IPS-18c (cell line): ENCODE measurements around the gene PFKL.

Experiments used
- H3K4me3 ChIP-seq: 2 replicates; pipeline ENCODE4 v1.7.0; 2013; ENCODE audit warnings: low read depth, mild to moderate bottlenecking, low read length, moderate library complexity; ENCODE audit not compliant: insufficient read depth
- H3K9me3 ChIP-seq: one replicate; pipeline ENCODE4 v1.6.1; 2013; ENCODE audit warnings: mild to moderate bottlenecking, low read length, moderate library complexity; ENCODE audit not compliant: control insufficient read depth, insufficient read depth

The PFKL gene

GRCh38 chr21:44375281-44375651, 75.4 kb downstream of the PFKL start:
- H3K4me3 ChIP-seq: no peak overlapping the region
- no peaks in the 10 kb centered on the region for H3K9me3 ChIP-seq

GRCh38 chr21:44375761-44376241, 75.9 kb downstream of the PFKL start:
- no peaks in the 10 kb centered on the region for H3K9me3 ChIP-seq

GRCh38 chr21:44376606-44377005, 76.8 kb downstream of the PFKL start:
- Histone ChIP-seq H3K9me3 (no peaks in the 10 kb centered on the region), H3K4me3 (no peak overlapping the region)

More at GRCh38 chr21:44375761-44376241, 75.9 kb downstream of the PFKL start:
- H3K4me3 ChIP-seq: no peak overlapping the region
